Myocyte (in vitro differentiated cells): ENCODE measurements around the gene SLC6A2. TPM values are rescaled to one million over a fixed set of nuclear protein-coding genes. Genes with fewer than 3 reads are reported as not detected.
A peak's percentile ranks its signal among the peaks of the same experiment; 100 is the strongest.

Source experiments
- DNase-seq: peaks from one replicate; pipeline ENCODE4 v3.0.0-alpha.2; 2012; ENCODE audit warnings: low read depth
- total RNA-seq: library from RNA; depleted of rRNA; stranded (reverse); fragments of >200 nt; gene quantifications from 2 replicates; pipeline ENCODE4 v1.2.3, GENCODE V29; 2014

Gene SLC6A2
- total RNA-seq, 1 donor from 2014 or later = not detected

GRCh38 chr16:55671206-55671973 is 15.6 kb downstream of the SLC6A2 start:
- no peak for DNase-seq

GRCh38 chr16:55671974-55672280 is 16.1 kb downstream of the SLC6A2 start:
- DNase-seq = no peak

GRCh38 chr16:55672471-55672870 is 16.7 kb downstream of the SLC6A2 start:
- DNase-seq = peak; percentile 3

GRCh38 chr16:55678161-55678821 is 22.5 kb downstream of the SLC6A2 start:
- no peak for DNase-seq

DNA sequence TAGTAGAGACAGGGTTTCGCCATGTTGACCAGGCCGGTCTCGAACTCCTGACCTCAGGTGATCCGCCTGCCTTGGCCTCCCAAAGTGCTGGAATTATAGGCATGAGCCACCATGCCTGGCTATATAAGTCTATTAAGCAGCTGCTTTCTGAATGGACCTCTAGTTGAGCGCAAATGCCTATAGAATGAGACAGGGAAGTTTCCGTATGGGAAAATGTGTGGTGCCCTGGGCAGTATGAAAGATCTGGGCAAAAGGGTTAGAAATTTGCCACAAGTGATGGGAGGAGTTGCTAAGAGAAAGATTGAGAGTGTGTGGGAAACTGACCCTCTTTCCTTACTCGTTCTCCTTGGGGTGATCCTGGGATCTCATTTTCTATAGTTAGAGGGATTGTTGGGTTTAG is 26.3 kb downstream of the SLC6A2 start:
- DNase-seq = no peak

DNA sequence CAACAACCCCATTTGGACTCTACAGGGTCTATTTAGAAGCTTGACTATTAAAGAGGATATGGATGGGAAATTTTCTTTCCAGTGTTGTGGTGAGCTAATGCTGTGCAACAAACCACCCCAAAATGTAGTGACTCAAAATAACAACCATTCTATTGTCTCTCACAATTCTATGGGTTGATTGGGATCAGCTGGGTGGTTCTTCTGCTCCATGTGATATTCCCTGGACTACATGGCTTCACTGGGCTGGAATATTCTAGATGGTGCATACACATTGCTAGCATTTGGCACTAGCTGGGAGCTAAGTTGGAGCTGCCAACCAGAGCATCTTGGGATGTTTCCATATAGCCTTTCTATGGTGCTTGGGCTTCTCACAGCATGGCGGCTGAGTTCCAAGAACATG is 30.2 kb downstream of the SLC6A2 start:
- no peak for DNase-seq

- DNase-seq = no peak
These were observed 30.9 kb downstream of the SLC6A2 start for GRCh38 chr16:55686671-55687070.

DNA sequence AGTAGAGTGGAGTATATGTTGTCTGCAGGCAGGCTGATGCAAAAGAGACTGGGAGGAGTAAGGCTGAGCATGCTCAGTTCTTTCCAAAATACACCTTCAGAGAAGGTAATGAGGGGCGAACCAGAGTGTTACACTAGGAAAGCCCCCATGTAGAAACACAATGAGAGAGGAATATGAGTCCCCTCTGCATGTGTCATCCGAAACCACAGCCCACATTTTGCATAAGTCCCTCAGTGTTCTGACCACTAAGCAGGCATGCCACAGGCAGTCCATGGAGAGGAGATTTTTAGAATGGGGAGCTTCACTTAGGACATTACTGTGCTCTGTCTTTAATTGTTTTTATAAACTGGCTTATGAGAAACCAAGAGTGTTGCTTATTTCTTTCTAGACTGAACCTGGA is 32.0 kb downstream of the SLC6A2 start:
- DNase-seq = peak; percentile 20

DNA sequence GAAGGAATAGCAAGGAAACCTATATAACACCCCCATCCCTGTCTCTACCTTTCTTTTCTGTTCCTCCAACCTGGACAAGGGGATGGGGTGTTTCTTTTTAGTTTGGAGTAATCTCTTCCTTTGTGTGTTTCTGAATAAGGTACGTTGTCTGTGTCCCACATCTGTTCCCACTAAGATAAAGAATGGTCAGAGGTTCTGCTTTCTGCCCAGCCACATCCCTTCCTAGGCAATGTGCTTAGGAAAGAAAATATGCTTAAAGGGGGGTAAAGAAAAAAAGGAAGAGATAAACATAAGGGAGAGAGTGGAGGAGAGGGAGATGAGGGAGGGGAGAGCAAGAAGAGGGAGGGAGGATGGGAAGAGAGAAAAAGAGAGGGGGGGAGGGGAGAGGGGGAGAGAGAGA is 35.1 kb downstream of the SLC6A2 start:
- DNase-seq = no peak

- DNase-seq = no peak
These were observed 36.0 kb downstream of the SLC6A2 start for GRCh38 chr16:55691771-55692170.

GRCh38 chr16:55695595-55695994 is 39.8 kb downstream of the SLC6A2 start:
- no peak for DNase-seq

DNA sequence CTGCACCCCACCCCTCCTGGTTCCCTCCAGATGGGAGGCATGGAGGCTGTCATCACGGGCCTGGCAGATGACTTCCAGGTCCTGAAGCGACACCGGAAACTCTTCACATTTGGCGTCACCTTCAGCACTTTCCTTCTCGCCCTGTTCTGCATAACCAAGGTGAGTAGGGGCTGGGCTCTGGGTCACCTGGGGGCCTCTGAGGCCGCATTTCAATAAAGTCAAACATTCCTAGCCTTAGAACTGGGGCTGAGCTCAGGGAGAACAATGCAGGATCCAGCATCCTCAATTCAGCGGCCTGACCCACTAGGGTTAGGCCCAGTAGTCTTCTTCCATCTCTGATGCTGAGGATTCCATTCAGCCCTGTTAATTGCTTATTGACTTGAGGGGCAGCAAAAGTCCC is 42.1 kb downstream of the SLC6A2 start:
- DNase-seq = no peak

- DNase-seq = no peak
These were observed 42.5 kb downstream of the SLC6A2 start for GRCh38 chr16:55698331-55698730.

DNA sequence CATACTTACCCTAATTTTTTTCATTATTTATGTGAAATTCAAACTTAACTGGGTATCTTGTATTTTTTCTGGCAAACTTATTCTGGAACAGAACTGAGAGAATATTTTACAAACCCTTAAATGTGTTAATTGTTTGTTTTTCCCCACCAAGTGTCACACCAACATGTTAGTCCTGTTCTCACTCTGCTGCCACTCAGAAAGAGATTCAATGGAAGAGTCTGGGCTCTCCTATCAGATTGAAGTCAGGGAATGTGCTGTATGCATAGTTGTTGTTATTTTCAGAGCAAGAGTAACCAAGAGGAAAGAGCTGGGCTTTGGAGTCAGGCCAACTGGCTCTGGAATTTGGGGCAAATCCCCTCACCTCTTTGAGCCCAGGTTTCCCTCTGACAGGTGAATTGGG is 43.2 kb downstream of the SLC6A2 start:
- no peak for DNase-seq

DNA sequence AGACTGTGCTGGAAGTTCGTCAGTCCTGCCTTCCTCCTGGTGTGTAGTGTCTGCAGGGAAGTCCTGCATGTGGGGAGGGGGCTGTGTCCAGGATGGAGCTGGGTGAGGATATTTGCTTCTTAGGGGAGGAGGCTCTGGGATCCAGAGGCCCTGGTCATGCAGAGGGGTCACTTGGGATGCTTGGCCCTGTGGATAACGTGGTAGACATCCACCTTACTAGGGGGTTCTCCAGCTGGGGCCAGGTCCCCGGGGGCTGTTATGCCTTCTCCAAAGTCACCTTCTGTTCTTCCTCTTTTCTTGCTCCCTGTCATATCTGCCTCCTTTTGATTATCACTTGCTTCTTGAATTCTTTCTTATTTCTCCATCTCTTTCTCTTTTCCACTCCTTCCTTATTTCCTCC is 43.8 kb downstream of the SLC6A2 start:
- DNase-seq = no peak

DNA sequence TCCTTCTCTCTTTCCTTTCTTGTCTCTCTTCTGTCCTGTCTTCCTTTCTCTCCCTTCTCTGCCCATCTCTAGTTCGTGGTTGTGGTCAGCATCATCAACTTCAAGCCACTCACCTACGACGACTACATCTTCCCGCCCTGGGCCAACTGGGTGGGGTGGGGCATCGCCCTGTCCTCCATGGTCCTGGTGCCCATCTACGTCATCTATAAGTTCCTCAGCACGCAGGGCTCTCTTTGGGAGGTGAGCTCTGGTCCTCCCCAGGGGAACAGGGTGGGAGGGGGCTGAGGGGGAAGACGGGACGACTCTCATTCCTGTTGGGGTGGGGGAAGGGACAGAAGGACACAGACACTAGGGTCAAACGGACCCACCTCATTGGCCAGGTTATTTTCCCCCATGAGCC is 44.3 kb downstream of the SLC6A2 start:
- no peak for DNase-seq

DNA sequence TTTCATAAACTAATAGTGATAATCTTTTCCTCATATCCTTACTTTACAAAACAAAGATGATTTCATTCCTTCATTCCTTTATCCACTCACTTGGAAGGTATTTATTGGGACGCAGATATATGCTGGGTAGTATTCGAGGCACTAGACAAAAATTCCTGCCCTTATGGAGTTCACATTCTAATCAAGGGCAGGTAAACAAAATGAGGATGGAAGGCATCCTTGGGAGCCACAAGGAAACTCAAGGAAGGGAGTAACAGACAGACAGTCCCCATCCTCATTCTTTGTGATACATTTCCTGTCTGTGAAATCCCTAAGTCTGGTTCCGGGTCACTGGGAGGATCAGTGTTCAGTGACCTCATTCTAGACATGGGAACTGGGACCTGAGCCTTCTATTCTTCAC is 45.2 kb downstream of the SLC6A2 start:
- DNase-seq = no peak

- peak; percentile 38 for DNase-seq
These were observed 45.9 kb downstream of the SLC6A2 start for GRCh38 chr16:55701442-55702319.

GRCh38 chr16:55703003-55704001 is 47.5 kb downstream of the SLC6A2 start:
- peak; percentile 49 for DNase-seq

DNA sequence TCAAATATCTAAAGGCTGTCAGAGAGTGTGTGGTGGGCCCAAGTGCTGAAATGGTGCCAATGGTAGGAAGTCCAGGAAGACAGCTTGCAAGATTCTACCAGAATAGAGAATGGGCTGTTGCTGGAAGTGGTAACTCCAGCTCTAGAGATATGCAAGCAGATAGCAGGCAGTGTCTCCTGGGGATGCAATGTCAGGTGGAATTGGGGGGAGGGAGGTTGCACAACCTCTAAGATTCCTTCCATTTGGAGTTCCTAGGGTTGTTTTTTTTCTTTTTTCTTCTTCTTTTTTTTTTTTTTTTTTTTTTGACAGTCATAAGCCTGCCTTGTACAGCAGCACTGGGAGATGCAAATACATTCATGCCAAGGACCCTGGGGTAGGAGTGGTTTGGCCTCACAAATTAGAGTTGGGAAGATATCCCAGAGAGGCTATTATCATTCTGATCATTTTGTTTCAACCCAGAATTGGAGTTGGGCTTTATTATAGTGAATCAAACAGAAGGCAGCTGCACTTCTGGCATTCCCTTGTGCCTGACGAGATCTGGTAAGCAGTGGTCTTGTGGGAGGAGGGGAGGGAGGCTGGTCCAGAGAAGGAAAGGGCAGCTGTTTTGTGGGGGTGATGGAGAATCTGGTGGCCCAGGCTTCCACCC is 51.1 kb downstream of the SLC6A2 start:
- no peak for DNase-seq
